ENCODE results near the gene PARVG. TPM values are rescaled to one million over a fixed set of nuclear protein-coding genes. Genes with fewer than 3 reads are reported as not detected.

Gene PARVG
- polyA plus RNA-seq, 1 donor (not counting 4 experiments of a cell fraction or from before 2014, with no cell fraction given), result not detected

GRCh38 chr22:44186121-44186510, 5.4 kb downstream of the PARVG start:
- no peak overlapping the region for H2AFZ ChIP-seq (ENCODE audit: control insufficient read depth, low read length)
- H3K9ac ChIP-seq (ENCODE audit: control insufficient read depth, extremely low read depth, insufficient read depth, low read length), result no peak overlapping the region
- H3K4me3 ChIP-seq (ENCODE audit: control insufficient read depth in 2 of 3, extremely low read depth in 1 of 3, insufficient read depth in 2 of 3, low read depth in 1 of 3, low read length in 3 of 3), result no peak overlapping the region
- no peaks in the 10 kb centered on the region for H3K79me2 ChIP-seq (ENCODE audit: control insufficient read depth, insufficient read depth, low read length)
- dilution Hi-C loops (cut with MboI; ENCODE audit: extremely low pct_ligation_motif_present, low sequenced_read_pairs), result no loop called here
- TF ChIP-seq EZH2 (IDR thresholded peaks at IDR 0.05; ENCODE audit: low read length), result no peak
- TF ChIP-seq CTCF (optimal IDR thresholded peaks at IDR 0.05 in 1 of 3, IDR thresholded peaks at IDR 0.05 in 1 of 3, conservative IDR thresholded peaks at IDR 0.05 in 1 of 3; ENCODE audit: extremely low read depth in 1 of 3, insufficient read depth in 2 of 3, low read length in 3 of 3), result no peak
- no peak overlapping the region for H3K27ac ChIP-seq (ENCODE audit: control insufficient read depth, insufficient read depth, low read length)
- no peaks in the 10 kb centered on the region for H3K9me1 ChIP-seq (ENCODE audit: control insufficient read depth, extremely low read depth, insufficient read depth, low read length)
- H3K36me3 ChIP-seq (ENCODE audit: control insufficient read depth in 2 of 2, extremely low read depth in 1 of 2, insufficient read depth in 2 of 2, low read length in 2 of 2), result no peaks in the 10 kb centered on the region
- DNase-seq (ENCODE audit: low read depth, low spot score) (no peak), FAIRE-seq (no peak)
- H3K4me2 ChIP-seq (ENCODE audit: control insufficient read depth, extremely low read depth, insufficient read depth, low read depth, low read length), result no peak overlapping the region
- H3K4me1 ChIP-seq (ENCODE audit: control insufficient read depth, extremely low read depth, insufficient read depth, low read length), result no peaks in the 10 kb centered on the region
- no peaks in the 10 kb centered on the region for H3K9me3 ChIP-seq (ENCODE audit: control insufficient read depth, low read depth, low read length)
- peaks cover 22% of the 10 kb centered on the region for H3K27me3 ChIP-seq (ENCODE audit: control insufficient read depth, extremely low read depth, insufficient read depth, low read length)
- no peaks in the 10 kb centered on the region for H4K20me1 ChIP-seq (ENCODE audit: control insufficient read depth, extremely low read depth, insufficient read depth, low read length)

GRCh38 chr22:44186737-44187136, 6.0 kb downstream of the PARVG start:
- dilution Hi-C loops (cut with MboI; ENCODE audit: extremely low pct_ligation_motif_present, low sequenced_read_pairs), result no loop called here
- Histone ChIP-seq H3K4me1 (ENCODE audit: control insufficient read depth, extremely low read depth, insufficient read depth, low read length) (no peaks in the 10 kb centered on the region), H3K9ac (ENCODE audit: control insufficient read depth, extremely low read depth, insufficient read depth, low read length) (no peak overlapping the region), H3K4me2 (ENCODE audit: control insufficient read depth, extremely low read depth, insufficient read depth, low read depth, low read length) (no peak overlapping the region), H3K4me3 (ENCODE audit: control insufficient read depth in 2 of 3, extremely low read depth in 1 of 3, insufficient read depth in 2 of 3, low read depth in 1 of 3, low read length in 3 of 3) (no peak overlapping the region), H2AFZ (ENCODE audit: control insufficient read depth, low read length) (no peak overlapping the region), H3K79me2 (ENCODE audit: control insufficient read depth, insufficient read depth, low read length) (no peaks in the 10 kb centered on the region), H3K9me1 (ENCODE audit: control insufficient read depth, extremely low read depth, insufficient read depth, low read length) (no peaks in the 10 kb centered on the region), H3K36me3 (ENCODE audit: control insufficient read depth in 2 of 2, extremely low read depth in 1 of 2, insufficient read depth in 2 of 2, low read length in 2 of 2) (no peaks in the 10 kb centered on the region), H3K9me3 (ENCODE audit: control insufficient read depth, low read depth, low read length) (no peaks in the 10 kb centered on the region), H3K27ac (ENCODE audit: control insufficient read depth, insufficient read depth, low read length) (no peak overlapping the region), H3K27me3 (ENCODE audit: control insufficient read depth, extremely low read depth, insufficient read depth, low read length) (peaks cover 23% of the 10 kb centered on the region), H4K20me1 (ENCODE audit: control insufficient read depth, extremely low read depth, insufficient read depth, low read length) (no peaks in the 10 kb centered on the region)
- TF ChIP-seq CTCF (optimal IDR thresholded peaks at IDR 0.05 in 1 of 3, IDR thresholded peaks at IDR 0.05 in 1 of 3, conservative IDR thresholded peaks at IDR 0.05 in 1 of 3; ENCODE audit: extremely low read depth in 1 of 3, insufficient read depth in 2 of 3, low read length in 3 of 3) (no peak), EZH2 (IDR thresholded peaks at IDR 0.05; ENCODE audit: low read length) (no peak)
- FAIRE-seq (no peak), DNase-seq (ENCODE audit: low read depth, low spot score) (no peak)

All from keratinocyte (primary cell).